SK-N-MC (cell line): ENCODE data around the gene GAS5.

ENCODE experiments used
- EZH2 ChIP-seq: fragments of 200-600 bp; sonication (generic); IDR thresholded peaks from one replicate; pipeline ENCODE4 v1.6.1; 2017; ENCODE audit warnings: antibody characterized with exemption
- POLR2AphosphoS5 ChIP-seq: IDR thresholded peaks from 2 replicates; pipeline ENCODE4 v1.6.1; 2012; ENCODE audit warnings: mild to moderate bottlenecking, low read depth, low read length, borderline replicate concordance

GRCh38 chr1:173917149-173917548 is 49.4 kb upstream of the GAS5 start, which contains the start of gene SERPINC1:
- no peak for TF ChIP-seq POLR2AphosphoS5
- TF ChIP-seq EZH2 = no peak
